ENCODE results near the gene DISP2.

DISP2 gene

DNA sequence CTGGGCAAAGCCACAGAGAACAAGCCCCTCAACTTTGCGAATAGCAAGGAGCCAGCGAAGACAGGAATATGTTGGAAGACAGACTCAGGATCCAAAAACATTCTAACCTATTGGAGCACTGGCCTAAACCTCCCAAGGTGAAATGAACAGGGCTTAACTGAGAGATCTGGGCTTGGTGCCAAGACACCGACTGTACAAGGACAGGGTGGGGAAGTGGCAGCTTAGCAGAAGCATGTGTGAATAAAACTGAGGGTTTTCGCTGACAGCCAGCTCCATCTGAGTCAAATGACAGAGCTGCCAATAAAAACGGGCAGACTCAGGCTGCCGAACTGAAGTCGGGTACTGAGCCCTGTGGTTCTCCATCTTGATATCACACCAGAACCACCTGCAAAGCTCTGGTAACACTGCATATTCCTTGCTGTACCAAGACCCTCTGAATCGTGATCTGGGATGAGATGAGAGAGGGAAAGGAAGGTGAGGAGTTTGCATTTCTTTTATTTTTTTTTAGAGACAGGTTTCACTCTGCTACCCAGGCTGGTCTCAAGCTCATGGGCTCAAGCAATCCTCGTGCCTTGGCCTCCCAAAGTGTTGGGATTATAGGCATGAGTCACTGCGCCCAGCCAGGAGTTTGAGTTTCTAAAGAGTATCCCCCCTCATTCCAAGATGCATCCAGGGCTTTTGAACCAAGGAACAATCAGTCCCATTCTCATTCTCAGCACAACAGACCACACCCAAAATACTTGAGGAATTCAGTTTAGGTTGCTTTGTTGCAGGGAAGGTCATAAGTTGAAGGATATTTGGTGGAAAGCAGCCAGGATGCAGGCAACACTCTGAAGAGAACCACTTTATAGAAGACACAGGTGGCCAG, 44.3 kb upstream of the DISP2 start:
- peak; percentile 84 for DNase-seq (ENCODE audit: low read depth)

DNA sequence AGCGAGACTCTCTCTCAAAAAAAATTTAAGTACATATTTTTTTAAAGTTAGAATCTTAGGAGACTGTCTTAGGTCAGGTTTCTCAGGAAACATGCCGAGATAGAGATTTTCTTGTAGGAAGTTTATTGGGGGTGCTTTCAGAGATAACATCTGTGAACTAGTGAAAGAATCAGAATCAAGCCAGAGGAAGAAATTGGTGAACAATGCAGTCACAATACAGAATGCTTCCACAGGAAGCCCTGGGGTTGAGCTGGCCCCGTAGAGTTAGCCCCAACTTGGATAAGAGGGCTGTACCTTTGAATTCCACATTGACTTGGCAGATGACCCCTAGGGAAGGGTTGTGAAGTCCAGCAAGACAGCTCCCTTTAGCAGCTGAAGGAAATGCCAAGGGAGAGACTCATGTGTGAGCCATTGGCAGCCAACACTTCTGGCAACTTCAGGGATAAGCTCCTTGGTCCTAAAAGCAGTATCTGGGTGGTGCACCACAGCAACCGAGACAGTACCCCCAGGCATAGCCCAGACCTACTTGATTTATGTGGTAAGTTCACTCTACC, 43.2 kb upstream of the DISP2 start:
- DNase-seq (ENCODE audit: low read depth): no peak
- TF ChIP-seq, protein P1, sequence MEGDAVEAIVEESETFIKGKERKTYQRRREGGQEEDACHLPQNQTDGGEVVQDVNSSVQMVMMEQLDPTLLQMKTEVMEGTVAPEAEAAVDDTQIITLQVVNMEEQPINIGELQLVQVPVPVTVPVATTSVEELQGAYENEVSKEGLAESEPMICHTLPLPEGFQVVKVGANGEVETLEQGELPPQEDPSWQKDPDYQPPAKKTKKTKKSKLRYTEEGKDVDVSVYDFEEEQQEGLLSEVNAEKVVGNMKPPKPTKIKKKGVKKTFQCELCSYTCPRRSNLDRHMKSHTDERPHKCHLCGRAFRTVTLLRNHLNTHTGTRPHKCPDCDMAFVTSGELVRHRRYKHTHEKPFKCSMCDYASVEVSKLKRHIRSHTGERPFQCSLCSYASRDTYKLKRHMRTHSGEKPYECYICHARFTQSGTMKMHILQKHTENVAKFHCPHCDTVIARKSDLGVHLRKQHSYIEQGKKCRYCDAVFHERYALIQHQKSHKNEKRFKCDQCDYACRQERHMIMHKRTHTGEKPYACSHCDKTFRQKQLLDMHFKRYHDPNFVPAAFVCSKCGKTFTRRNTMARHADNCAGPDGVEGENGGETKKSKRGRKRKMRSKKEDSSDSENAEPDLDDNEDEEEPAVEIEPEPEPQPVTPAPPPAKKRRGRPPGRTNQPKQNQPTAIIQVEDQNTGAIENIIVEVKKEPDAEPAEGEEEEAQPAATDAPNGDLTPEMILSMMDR (conservative IDR thresholded peaks at IDR 0.05; ENCODE audit: low read depth, low read length): no peak
- no peak overlapping the region for H3K4me3 ChIP-seq (ENCODE audit: low read length)

More for the DNA sequence above, 44.3 kb upstream of the DISP2 start:
- H3K4me3 ChIP-seq (ENCODE audit: low read length): no peak overlapping the region
- TF ChIP-seq, protein P1 (conservative IDR thresholded peaks at IDR 0.05; ENCODE audit: low read depth, low read length): no peak

DNA sequence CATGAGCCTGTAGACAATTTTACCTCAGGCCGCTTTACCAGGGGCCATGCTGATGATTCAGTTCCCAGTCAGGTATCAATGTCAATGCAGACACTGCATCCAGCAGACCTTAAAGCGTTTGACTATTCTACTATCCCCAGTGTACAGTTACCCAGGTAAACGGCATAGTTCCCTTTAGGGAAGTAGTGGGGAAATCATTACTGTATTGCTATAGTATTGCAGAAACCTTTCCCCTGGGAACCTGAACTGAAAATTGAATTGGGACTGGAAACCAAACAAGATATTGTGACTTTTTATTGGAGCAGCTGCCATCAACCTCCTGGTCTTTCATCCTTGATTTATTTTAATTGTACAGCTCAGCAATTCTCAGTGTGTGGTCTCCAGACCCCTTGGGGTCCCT, 41.1 kb upstream of the DISP2 start:
- TF ChIP-seq, protein P1 (conservative IDR thresholded peaks at IDR 0.05; ENCODE audit: low read depth, low read length): no peak
- no peak for DNase-seq (ENCODE audit: low read depth)
- H3K4me3 ChIP-seq (ENCODE audit: low read length): no peak overlapping the region

DNA sequence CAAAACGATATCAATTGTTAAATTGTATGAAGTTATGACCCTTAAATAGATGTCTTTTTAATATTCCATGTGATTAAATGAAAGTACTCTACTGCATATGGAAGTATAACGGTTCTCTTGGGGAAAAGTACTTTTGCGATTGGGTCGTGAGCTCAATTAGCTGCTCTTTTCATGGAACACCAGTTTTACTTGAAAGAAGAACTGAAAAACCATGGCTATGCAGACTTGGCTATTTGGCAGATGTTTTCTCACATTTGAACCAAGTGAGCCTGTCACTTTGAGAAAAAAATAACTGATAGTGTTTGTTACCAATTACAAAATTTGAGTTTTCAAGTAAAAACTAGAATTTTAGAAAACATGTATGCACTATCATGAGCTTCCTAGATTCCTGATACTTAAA, 40.4 kb upstream of the DISP2 start:
- TF ChIP-seq, protein P1 (conservative IDR thresholded peaks at IDR 0.05; ENCODE audit: low read depth, low read length): no peak
- no peak overlapping the region for H3K4me3 ChIP-seq (ENCODE audit: low read length)
- DNase-seq (ENCODE audit: low read depth): no peak

DNA sequence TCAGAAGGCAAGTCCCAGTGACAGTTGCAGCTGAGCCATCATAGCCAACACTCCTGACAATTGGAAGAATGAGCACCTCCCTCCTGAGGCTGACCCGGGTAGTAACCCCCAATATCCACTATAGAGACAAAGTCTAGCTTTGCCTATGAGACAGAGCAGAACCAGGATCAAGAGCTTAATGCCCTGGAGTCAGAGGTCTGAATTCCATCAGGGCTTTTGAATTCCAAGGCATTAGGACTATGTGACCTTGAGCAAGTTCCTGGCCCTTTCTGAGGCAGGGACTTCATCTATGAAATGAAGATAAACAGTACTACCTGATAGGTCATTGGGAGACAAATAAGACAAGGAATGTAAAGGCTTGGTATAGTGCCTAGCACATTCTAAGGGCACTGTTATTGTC, 37.6 kb upstream of the DISP2 start:
- no peak for DNase-seq (ENCODE audit: low read depth)
- TF ChIP-seq, protein P1 (conservative IDR thresholded peaks at IDR 0.05; ENCODE audit: low read depth, low read length): no peak

DNA sequence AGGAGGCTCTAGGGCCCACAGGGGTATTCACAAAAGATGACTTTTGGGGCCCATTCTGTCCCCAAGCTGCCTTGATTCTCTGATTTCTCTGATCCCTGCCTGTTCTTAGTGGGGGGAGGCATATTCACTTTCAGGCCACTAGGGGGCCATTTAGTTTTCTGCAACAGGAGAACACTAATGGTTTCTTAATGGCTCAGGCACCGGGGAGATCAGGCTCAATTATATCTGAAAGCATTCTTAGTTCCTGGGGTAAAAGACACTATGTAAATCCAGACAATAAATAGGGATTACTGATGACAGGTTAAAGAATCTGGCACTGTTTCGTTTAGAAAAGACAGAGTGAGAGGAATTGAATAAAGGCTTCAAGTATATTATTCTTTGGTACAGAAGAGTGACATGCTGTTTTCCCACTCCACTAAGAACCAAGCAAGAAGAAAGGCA, 37.1 kb upstream of the DISP2 start:
- TF ChIP-seq, protein P1 (conservative IDR thresholded peaks at IDR 0.05; ENCODE audit: low read depth, low read length): peak; percentile 90
- DNase-seq (ENCODE audit: low read depth): no peak
- H3K4me3 ChIP-seq (ENCODE audit: low read length): no peak overlapping the region

More for the DNA sequence above, 37.6 kb upstream of the DISP2 start:
- no peak overlapping the region for H3K4me3 ChIP-seq (ENCODE audit: low read length)
